ENCODE results near the gene KCNQ4.
A peak's percentile ranks its signal among the peaks of the same experiment; 100 is the strongest.

Gene KCNQ4

DNA sequence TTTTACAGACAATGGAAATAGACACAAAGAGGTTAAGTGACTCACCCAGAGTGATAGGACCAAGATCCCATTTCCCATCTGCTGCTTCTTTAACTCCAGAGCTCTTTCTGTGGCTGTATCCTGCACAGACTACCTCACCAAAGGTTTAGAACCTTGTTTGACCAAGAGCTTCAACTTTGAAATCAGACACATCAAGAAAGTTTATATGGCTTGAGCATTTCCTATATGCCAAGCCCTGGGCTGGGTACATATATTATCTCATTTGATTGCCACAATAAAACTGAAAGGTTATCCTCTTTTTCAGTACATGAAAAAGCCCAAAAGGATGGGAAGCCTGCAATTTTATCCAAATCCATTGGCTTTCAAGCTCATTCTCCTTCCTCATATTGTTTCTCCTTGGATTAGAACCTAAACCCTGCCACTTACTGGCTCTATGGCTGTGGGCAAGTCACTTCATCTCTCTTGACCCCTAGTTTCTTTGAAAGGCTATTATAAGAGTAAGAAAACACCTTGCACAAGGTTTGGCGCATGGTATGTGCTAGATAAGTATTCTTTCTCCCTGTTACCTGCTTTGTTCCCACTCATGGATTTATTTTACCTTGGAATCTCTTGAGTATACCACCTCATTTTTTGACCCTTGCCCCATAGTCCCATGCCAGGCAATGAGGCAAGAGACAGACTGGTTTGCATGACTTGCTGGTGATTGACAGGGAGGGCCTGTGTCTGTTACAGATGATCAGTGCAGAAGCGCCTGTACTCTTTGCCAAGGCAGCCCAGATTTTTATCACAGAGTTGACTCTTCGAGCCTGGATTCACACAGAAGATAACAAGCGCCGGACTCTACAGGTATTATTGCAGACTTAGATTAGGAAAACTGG, 34.5 kb upstream of the KCNQ4 start:
- H3K4me1 Mint-ChIP-seq: peaks cover 32% of the 10 kb centered on the region
- no peak overlapping the region for H3K27ac Mint-ChIP-seq
- DNase-seq (ENCODE audit: low spot score in 2 of 2): no peak
- H3K9me3 Mint-ChIP-seq: no peaks in the 10 kb centered on the region
- H3K36me3 Mint-ChIP-seq: peaks cover 78% of the 10 kb centered on the region
- no peak overlapping the region for H3K4me3 Mint-ChIP-seq
- no peak for ATAC-seq

GRCh38 chr1:40749817-40750216, 33.8 kb upstream of the KCNQ4 start:
- H3K9me3 Mint-ChIP-seq: no peaks in the 10 kb centered on the region

GRCh38 chr1:40750451-40750908, 33.1 kb upstream of the KCNQ4 start:
- Mint-ChIP-seq H3K4me3 (no peak overlapping the region), H3K27ac (peak overlapping the region; percentile 64), H3K9me3 (no peaks in the 10 kb centered on the region), H3K36me3 (peaks cover 92% of the 10 kb centered on the region), H3K4me1 (peaks cover 28% of the 10 kb centered on the region)
- ATAC-seq (no peak), DNase-seq (ENCODE audit: low spot score in 2 of 2) (no peak)

More at GRCh38 chr1:40749817-40750216, 33.8 kb upstream of the KCNQ4 start:
- H3K4me1 Mint-ChIP-seq: peaks cover 32% of the 10 kb centered on the region
- ATAC-seq: no peak
- DNase-seq (ENCODE audit: low spot score in 2 of 2): no peak
- H3K36me3 Mint-ChIP-seq: peaks cover 85% of the 10 kb centered on the region
- H3K27ac Mint-ChIP-seq: peak overlapping the region; percentile 64
- H3K4me3 Mint-ChIP-seq: no peak overlapping the region

GRCh38 chr1:40751802-40752201, 31.8 kb upstream of the KCNQ4 start:
- Mint-ChIP-seq H3K36me3 (peaks cover 92% of the 10 kb centered on the region), H3K4me3 (no peak overlapping the region), H3K27ac (no peak overlapping the region), H3K4me1 (peaks cover 15% of the 10 kb centered on the region), H3K9me3 (no peaks in the 10 kb centered on the region)
- DNase-seq (ENCODE audit: low spot score in 2 of 2) (no peak), ATAC-seq (no peak)

- Mint-ChIP-seq H3K9me3 (no peaks in the 10 kb centered on the region), H3K4me3 (peak overlapping the region; percentile 34), H3K27ac (peak overlapping the region; percentile 63), H3K4me1 (peaks cover 13% of the 10 kb centered on the region), H3K36me3 (peaks cover 88% of the 10 kb centered on the region)
- DNase-seq (ENCODE audit: low spot score in 2 of 2) (no peak), ATAC-seq (peak; percentile 92)
These were observed 30.3 kb upstream of the KCNQ4 start for GRCh38 chr1:40753142-40753882.

- ATAC-seq: no peak
- no peaks in the 10 kb centered on the region for H3K9me3 Mint-ChIP-seq
- H3K27ac Mint-ChIP-seq: peak overlapping the region; percentile 63
- peaks cover 88% of the 10 kb centered on the region for H3K36me3 Mint-ChIP-seq
- no peak overlapping the region for H3K4me3 Mint-ChIP-seq
- no peak for DNase-seq (ENCODE audit: low spot score in 2 of 2)
- H3K4me1 Mint-ChIP-seq: peaks cover 13% of the 10 kb centered on the region
These were observed 29.4 kb upstream of the KCNQ4 start for GRCh38 chr1:40754201-40754600.

- H3K4me1 Mint-ChIP-seq: peaks cover 13% of the 10 kb centered on the region
- no peak overlapping the region for H3K4me3 Mint-ChIP-seq
- peak overlapping the region; percentile 62 for H3K27ac Mint-ChIP-seq
- H3K9me3 Mint-ChIP-seq: no peaks in the 10 kb centered on the region
- ATAC-seq (no peak), DNase-seq (ENCODE audit: low spot score in 2 of 2) (no peak)
- H3K36me3 Mint-ChIP-seq: peaks cover 88% of the 10 kb centered on the region
These were observed 28.5 kb upstream of the KCNQ4 start for GRCh38 chr1:40755067-40755466.

DNA sequence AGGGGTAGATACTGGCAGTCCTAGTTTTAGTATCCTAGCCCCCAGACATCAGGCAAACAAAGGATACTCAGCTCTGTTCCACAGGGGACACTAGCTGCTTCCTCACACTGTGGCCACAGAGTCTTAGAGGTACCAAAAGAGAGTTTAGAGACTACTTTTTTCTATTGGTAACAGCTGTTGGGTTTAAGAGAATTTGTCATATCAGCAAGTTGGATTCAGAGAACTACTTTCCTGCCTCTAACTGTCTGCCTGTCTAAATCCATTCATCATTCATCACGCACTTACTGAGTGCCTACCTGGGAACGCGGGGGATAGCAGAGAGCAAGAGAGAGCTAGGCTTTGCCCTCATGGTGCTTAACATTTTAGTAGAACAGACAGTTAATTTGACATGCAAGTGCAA, 27.1 kb upstream of the KCNQ4 start:
- H3K4me1 Mint-ChIP-seq: peaks cover 13% of the 10 kb centered on the region
- no peak overlapping the region for H3K4me3 Mint-ChIP-seq
- no peaks in the 10 kb centered on the region for H3K9me3 Mint-ChIP-seq
- ATAC-seq: no peak
- peaks cover 91% of the 10 kb centered on the region for H3K36me3 Mint-ChIP-seq
- no peak overlapping the region for H3K27ac Mint-ChIP-seq
- no peak for DNase-seq (ENCODE audit: low spot score in 2 of 2)

GRCh38 chr1:40757084-40757483, 26.5 kb upstream of the KCNQ4 start:
- no peaks in the 10 kb centered on the region for H3K9me3 Mint-ChIP-seq

GRCh38 chr1:40758004-40758403, 25.6 kb upstream of the KCNQ4 start:
- Mint-ChIP-seq H3K4me1 (peaks cover 16% of the 10 kb centered on the region), H3K9me3 (no peaks in the 10 kb centered on the region), H3K4me3 (no peak overlapping the region), H3K27ac (no peak overlapping the region), H3K36me3 (peaks cover 95% of the 10 kb centered on the region)
- DNase-seq (ENCODE audit: low spot score in 2 of 2): no peak
- no peak for ATAC-seq

More at GRCh38 chr1:40757084-40757483, 26.5 kb upstream of the KCNQ4 start:
- peaks cover 92% of the 10 kb centered on the region for H3K36me3 Mint-ChIP-seq
- H3K27ac Mint-ChIP-seq: no peak overlapping the region
- ATAC-seq (no peak), DNase-seq (ENCODE audit: low spot score in 2 of 2) (no peak)
- peaks cover 13% of the 10 kb centered on the region for H3K4me1 Mint-ChIP-seq
- no peak overlapping the region for H3K4me3 Mint-ChIP-seq

DNA sequence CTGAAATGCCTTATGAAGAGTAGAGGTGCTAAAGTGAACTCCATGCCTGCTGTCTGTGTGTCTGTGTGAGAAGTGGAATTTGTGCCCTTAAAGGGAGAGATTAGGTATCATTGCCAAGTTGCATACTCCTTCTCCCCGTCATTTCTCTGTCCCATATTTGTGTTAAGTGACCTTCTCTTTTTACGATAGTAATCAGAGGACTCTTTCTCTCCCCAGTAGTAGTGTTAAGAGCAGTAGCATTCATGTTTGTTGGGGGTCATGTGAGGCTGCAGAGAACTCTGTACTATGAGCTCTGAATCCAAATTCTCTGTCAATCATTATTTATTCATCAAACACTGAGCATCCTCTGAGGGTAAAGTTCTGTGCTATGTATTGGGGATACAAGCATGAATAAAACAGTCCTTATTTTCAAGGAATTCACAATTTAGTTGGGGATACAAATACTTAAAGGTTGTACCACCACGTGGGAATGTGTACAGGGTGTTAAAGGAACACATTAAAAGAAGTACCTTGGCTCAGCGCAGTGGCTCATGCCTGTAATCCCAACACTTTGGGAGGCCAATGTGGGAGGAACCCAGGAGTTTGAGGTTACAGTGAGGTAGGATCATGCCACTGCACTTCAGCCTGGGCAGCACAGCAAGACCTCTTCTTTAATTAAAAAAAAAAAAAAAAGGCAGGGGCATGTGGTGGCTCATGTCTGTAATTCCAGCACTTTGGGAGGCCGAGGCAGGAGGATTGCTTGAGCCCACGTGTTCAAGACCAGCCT, 24.8 kb upstream of the KCNQ4 start:
- no peak for DNase-seq (ENCODE audit: low spot score in 2 of 2)
- Mint-ChIP-seq H3K4me1 (peaks cover 16% of the 10 kb centered on the region), H3K9me3 (no peaks in the 10 kb centered on the region), H3K4me3 (no peak overlapping the region), H3K36me3 (peaks cover 95% of the 10 kb centered on the region), H3K27ac (peak overlapping the region; percentile 39)
- no peak for ATAC-seq

- H3K4me3 Mint-ChIP-seq: no peak overlapping the region
- ATAC-seq (no peak), DNase-seq (ENCODE audit: low spot score in 2 of 2) (no peak)
- H3K36me3 Mint-ChIP-seq: peaks cover 88% of the 10 kb centered on the region
- peak overlapping the region; percentile 9 for H3K27ac Mint-ChIP-seq
- no peaks in the 10 kb centered on the region for H3K9me3 Mint-ChIP-seq
- H3K4me1 Mint-ChIP-seq: peaks cover 22% of the 10 kb centered on the region
These were observed 22.6 kb upstream of the KCNQ4 start for GRCh38 chr1:40760984-40761383.

DNA sequence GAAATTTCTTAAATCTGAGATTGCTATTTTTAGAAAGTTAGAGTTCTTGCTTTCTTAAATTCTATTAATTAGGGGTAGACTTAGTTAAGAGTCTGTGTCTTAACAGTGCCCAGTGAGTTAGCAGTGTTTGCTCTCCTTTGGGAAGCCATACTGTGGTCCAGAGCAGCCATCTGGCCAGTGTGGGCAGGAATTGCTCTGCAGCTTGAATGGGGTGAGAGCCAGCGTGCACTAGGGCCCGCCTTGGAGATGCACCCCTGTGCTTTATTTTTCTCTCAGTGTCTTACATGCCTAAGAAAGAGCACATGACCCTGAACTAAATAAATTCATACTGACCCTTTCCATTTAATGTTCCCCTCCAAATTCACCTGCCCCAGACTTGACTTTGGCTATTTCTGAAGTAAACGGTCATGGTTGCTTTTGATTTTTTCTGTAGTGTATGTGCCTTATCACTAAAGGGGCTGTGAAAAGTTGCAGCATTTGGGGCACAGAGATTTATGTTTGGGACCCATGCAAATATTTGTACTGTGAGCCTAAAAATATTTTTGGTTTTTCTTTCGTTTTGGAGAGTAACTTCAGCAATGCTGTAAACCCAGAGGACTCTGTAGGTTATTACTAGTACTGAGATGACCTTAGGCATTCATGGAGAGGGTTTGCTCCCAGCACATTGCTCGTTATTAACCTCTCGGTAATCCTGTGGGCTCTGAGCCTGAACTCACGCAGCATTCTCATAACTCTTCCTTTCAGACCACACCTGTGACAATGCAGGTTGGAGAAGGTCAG, 21.3 kb upstream of the KCNQ4 start:
- ATAC-seq (no peak), DNase-seq (ENCODE audit: low spot score in 2 of 2) (no peak)
- H3K36me3 Mint-ChIP-seq: peaks cover 89% of the 10 kb centered on the region
- no peak overlapping the region for H3K4me3 Mint-ChIP-seq
- H3K9me3 Mint-ChIP-seq: no peaks in the 10 kb centered on the region
- H3K27ac Mint-ChIP-seq: peak overlapping the region; percentile 9
- peaks cover 22% of the 10 kb centered on the region for H3K4me1 Mint-ChIP-seq

DNA sequence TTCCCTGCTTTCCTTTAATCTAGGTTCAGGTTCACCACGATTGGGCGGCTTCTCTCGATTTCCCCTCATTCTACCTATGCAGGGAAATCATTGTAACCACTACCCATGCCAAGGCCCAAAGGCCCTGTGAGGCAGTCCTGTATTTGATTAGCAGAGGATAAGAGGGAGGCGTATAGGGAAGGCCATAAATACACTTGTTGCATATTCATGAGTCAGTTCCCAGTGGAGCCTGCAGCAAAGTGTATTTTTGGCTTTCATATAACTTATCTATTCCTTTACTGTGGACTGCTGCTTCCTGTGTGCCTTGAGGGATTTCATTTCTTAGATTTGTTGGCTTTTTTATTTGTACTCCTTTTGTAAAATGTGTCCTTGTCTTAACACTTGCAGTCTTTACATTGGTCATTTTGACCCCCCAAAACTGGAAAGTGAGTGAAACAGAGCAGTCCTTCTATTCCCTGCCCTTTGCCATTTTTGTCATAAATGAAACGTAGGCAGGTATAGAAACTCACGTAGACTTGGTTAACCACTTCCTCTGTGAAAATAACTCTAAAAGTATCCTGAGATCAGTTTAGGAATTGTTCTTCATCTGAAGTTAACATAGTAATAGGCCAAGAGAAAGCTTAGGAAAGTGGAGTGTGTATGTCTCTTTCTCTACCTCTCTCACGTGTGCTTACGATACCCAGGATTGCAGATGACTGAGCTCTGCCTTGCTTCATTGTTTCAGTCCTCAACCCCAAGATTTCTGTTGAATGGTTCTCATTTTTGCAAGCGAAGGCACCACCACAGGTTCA, 19.6 kb upstream of the KCNQ4 start:
- peak overlapping the region; percentile 22 for H3K4me3 Mint-ChIP-seq

More for the DNA sequence above, 19.6 kb upstream of the KCNQ4 start:
- ATAC-seq (peak; percentile 67), DNase-seq (ENCODE audit: low spot score in 2 of 2) (no peak)
- Mint-ChIP-seq H3K36me3 (peaks cover 92% of the 10 kb centered on the region), H3K27ac (peak overlapping the region; percentile 85), H3K4me1 (peaks cover 22% of the 10 kb centered on the region), H3K9me3 (no peaks in the 10 kb centered on the region)
